Activated CD4-positive, alpha-beta T cell treated with anti-CD3 and anti-CD28 coated beads for 4 hours (primary cell): Measurements from ENCODE around the gene NGRN.

Experiments used
- DNase-seq, 2 donors: peaks; one replicate each; pipeline ENCODE4 v3.0.0-alpha.2; 2020

The NGRN gene

DNA sequence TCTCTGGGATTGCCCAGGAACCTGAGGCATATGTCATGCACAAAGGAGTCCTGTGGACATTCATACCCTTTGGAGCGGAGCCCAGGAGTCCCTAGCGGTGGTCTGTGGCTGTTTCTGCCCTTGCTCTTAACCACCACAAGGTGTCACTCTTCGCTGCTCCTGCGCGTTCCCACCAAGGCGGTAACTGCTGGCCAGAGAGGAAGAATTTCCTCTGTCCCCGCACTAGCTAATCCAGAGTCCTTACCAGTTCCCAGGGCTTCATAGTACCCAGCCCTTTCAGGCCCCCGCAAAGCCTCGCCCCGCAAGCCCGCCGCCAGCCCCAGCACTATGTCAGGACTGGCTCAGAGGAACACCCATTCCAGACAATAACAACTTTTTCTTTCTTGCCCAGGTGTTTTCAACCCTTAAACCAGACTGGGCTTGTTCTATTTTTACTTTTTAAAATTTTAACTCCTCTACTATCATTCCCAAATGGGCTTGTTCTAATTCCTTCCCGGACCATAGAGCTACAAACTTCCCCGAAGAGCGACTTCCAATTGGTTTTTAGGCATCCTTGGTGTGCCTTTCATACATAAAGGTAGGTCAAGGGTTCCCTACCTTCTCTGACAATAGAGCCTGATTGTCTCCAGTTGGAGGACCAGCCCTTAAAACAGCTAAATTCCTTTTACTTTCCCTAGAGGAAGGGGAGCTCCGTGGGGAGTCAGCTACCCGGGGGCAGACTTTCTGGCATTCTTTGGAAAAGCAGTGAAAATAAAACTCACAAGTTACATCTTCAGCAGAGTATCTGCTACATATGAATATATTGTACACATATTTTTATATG is 54.8 kb downstream of the NGRN start:
- peak; percentile 57 to 61 for DNase-seq

DNA sequence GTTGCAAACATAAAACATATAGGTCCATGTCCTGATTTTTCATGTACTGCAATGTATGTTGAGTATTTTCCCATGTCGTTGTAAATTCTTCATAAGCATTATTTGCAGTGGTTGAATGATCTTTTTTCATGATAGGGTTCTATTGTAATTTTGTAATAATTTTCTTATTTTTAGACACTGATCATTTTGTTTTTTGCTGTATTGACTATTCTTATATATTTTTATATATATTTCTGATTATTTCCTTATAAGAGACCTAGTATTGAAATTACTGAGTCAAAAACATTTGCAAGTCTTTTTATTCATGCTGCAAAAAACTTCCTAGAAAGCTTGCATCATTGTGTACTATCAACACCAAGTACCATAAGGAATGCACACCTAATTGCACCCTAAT is 55.4 kb downstream of the NGRN start:
- no peak for DNase-seq
